Tibial artery (tissue), 4 donors: ENCODE data around the gene RSBN1L.

Experiments used
- DNase-seq, 2 donors: peaks; one replicate each; pipeline ENCODE4 v3.0.0-alpha.2; 2019
- H3K27ac ChIP-seq, 2 donors: fragments of 200-600 bp; sonication (generic) in 1 of 2; 1 replicate in 1 of 2; 2 replicates in 1 of 2; pipeline ENCODE4 v1.5.1; 2018 to 2019; ENCODE audit warnings: mild to moderate bottlenecking in 1 of 2
- H3K27me3 ChIP-seq, 2 donors: fragments of 200-600 bp; sonication (generic) in 1 of 2; one replicate each; pipeline versions ENCODE4 v1.5.1 to v1.6.0; 2016 to 2019
- H3K36me3 ChIP-seq, 3 donors: fragments of 200-600 bp; sonication (generic) in 2 of 3; one replicate each; pipeline ENCODE4 v1.5.1; 2016 to 2019; ENCODE audit warnings: mild to moderate bottlenecking in 2 of 3
- H3K4me1 ChIP-seq, 4 donors: fragments of 200-600 bp; sonication (generic) in 2 of 4; 1 replicate in 3 of 4; 2 replicates in 1 of 4; pipeline ENCODE4 v1.5.1; 2016 to 2019
- H3K4me3 ChIP-seq, 2 donors: fragments of 200-600 bp; sonication (generic) in 1 of 2; 1 replicate in 1 of 2; 2 replicates in 1 of 2; pipeline ENCODE4 v1.5.1; 2018 to 2019; ENCODE audit warnings: mild to moderate bottlenecking in 2 of 2
- H3K9me3 ChIP-seq, 3 donors: fragments of 200-600 bp; sonication (generic) in 1 of 3; one replicate each; pipeline ENCODE4 v1.5.1; 2016 to 2019
- CTCF ChIP-seq, 2 experiments: fragments of 200-600 bp in 1 of 2; fragments of 450-650 bp in 1 of 2; IDR thresholded peaks; one replicate each; pipeline ENCODE4 v1.5.1; 2017 to 2019; ENCODE audit warnings: antibody characterized with exemption in 2 of 2, mild to moderate bottlenecking in 1 of 2, moderate library complexity in 1 of 2
- intact Hi-C: fragments of 100-400 bp; cut with DNase I; formaldehyde crosslinking; loops from one replicate; pipeline ENCODE4 v1.15.0; 2023; ENCODE audit warnings: low total_unique reads

The RSBN1L gene

GRCh38 chr7:77786741-77787140, 90.5 kb downstream of the RSBN1L start:
- Histone ChIP-seq H3K9me3 (no peaks in the 10 kb centered on the region), H3K4me3 (no peak overlapping the region), H3K4me1 (no peaks in the 10 kb centered on the region), H3K27me3 (no peaks in the 10 kb centered on the region), H3K36me3 (peaks cover 0 to 14% (median 0%) of the 10 kb centered on the region in 3 donors), H3K27ac (no peak overlapping the region)
- no peak for TF ChIP-seq CTCF (IDR thresholded peaks at IDR 0.05)
- intact Hi-C loops, result no loop called here
- no peak for DNase-seq

GRCh38 chr7:77788327-77788902, 92.2 kb downstream of the RSBN1L start:
- no peaks in the 10 kb centered on the region for H3K9me3 ChIP-seq
- intact Hi-C loops, result no loop called here
- TF ChIP-seq CTCF (IDR thresholded peaks at IDR 0.05), result no peak
- no peak overlapping the region for H3K27ac ChIP-seq
- DNase-seq, result no peak
- H3K36me3 ChIP-seq, result peaks cover 0 to 12% (median 0%) of the 10 kb centered on the region in 3 donors
- no peaks in the 10 kb centered on the region for H3K4me1 ChIP-seq
- H3K4me3 ChIP-seq, result no peak overlapping the region
- H3K27me3 ChIP-seq, result no peaks in the 10 kb centered on the region

- intact Hi-C loops, result no loop called here
- H3K27me3 ChIP-seq, result no peaks in the 10 kb centered on the region
- H3K36me3 ChIP-seq, result peaks cover 0 to 4% (median 0%) of the 10 kb centered on the region in 3 donors
- peaks cover 0 to 8% (median 4%) of the 10 kb centered on the region in 4 donors for H3K4me1 ChIP-seq
- no peak for TF ChIP-seq CTCF (IDR thresholded peaks at IDR 0.05)
- no peaks in the 10 kb centered on the region for H3K9me3 ChIP-seq
- H3K27ac ChIP-seq, result no peak overlapping the region
- DNase-seq, result no peak
- no peak overlapping the region for H3K4me3 ChIP-seq
These were observed 95.1 kb downstream of the RSBN1L start for GRCh38 chr7:77791336-77791735.

GRCh38 chr7:77791956-77792355, 95.7 kb downstream of the RSBN1L start:
- H3K27ac ChIP-seq, result no peak overlapping the region

GRCh38 chr7:77794000-77794399, 97.7 kb downstream of the RSBN1L start:
- no peak for TF ChIP-seq CTCF (IDR thresholded peaks at IDR 0.05)
- no peak overlapping the region for H3K4me3 ChIP-seq
- peaks cover 0 to 20% (median 14%) of the 10 kb centered on the region in 4 donors for H3K4me1 ChIP-seq
- DNase-seq, result no peak
- H3K27me3 ChIP-seq, result no peaks in the 10 kb centered on the region
- H3K36me3 ChIP-seq, result peaks cover 0 to 4% (median 0%) of the 10 kb centered on the region in 3 donors
- H3K9me3 ChIP-seq, result no peaks in the 10 kb centered on the region
- no peak overlapping the region for H3K27ac ChIP-seq
- intact Hi-C loops, result no loop called here

More at GRCh38 chr7:77791956-77792355, 95.7 kb downstream of the RSBN1L start:
- H3K27me3 ChIP-seq, result no peaks in the 10 kb centered on the region
- DNase-seq, result no peak
- peaks cover 0 to 4% (median 0%) of the 10 kb centered on the region in 3 donors for H3K36me3 ChIP-seq
- TF ChIP-seq CTCF (IDR thresholded peaks at IDR 0.05), result no peak
- H3K4me3 ChIP-seq, result no peak overlapping the region
- intact Hi-C loops, result no loop called here
- H3K4me1 ChIP-seq, result peaks cover 0 to 15% (median 10%) of the 10 kb centered on the region in 4 donors
- H3K9me3 ChIP-seq, result no peaks in the 10 kb centered on the region
